NCI-H748 treated with DMSO at 0.1 percent for 48 hours (cell line): ENCODE results near the gene ITM2B.
A peak's percentile ranks its signal among the peaks of the same experiment; 100 is the strongest.
"Not testable (repeated sequence)": the region's sequence is repeated elsewhere in the genome, so short reads cannot be mapped to it uniquely, and the experiment has no call there.

Experiments
- DNase-seq: peaks from one replicate; lab custom pipeline; 2025; lab: John Stamatoyannopoulos, UW

The ITM2B gene

GRCh38 chr13:48233046-48233888 is at the start of gene ITM2B:
Gene ITM2B (plus strand): TSS chr13:48233206. CDS start chr13:48233361, 155 bp downstream.
- DNase-seq = peak; percentile 48

DNA sequence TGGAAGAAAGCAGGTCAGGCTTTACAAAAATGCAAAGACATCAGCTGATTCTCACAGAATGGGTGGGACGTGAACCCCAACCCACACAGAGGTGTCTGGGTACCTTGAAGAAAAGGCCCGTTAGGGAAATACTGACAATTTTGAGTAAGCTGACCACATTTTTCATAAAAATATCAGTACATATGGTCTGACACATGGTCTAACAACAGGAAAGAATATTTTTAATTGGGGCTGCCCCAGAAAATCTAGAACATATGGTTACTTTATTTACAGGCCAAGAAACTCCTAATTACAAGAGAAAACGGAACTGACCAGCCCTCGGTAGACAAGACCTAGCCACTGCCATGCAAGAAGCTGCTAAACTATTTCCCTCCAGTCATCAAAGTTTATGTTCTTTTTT is 48.7 kb upstream of the ITM2B start:
- no peak for DNase-seq

DNA sequence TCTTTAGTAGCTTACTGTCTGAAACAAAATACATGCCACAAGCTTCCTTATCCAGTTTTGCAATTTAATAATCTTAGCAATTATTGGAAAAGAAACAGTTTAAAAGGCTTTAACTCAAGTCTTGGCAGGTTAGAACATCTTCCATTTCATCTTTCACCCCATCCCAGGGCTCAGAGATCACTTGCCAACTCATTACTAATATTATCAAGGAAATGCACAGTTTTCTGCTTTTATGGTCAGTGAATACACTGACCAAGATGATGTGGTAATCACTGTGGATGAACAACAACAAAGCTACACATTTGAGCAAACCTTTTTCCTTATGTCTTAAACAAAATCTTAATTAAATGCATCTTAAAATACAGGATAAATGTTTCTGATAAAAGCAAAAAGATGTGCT is 48.0 kb upstream of the ITM2B start:
- no peak for DNase-seq

DNA sequence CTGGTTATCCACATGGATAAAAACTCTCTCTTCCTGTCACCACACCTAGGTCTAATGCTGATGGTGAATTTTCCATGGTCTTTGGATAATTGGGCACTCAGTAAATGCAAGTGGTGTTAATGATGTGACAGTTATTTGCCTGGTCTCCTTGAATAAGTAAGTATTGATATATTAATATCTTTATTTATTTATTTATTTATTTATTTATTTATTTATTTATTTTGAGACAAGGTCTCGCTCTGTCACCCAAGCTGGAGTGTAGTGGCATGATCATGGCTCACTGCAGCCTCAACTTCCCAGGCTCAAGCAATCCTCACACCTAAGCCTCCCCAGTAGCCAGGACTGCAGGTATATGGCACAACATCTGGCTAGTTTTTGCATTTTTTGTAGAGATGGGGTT is 46.3 kb upstream of the ITM2B start:
- no peak for DNase-seq

DNA sequence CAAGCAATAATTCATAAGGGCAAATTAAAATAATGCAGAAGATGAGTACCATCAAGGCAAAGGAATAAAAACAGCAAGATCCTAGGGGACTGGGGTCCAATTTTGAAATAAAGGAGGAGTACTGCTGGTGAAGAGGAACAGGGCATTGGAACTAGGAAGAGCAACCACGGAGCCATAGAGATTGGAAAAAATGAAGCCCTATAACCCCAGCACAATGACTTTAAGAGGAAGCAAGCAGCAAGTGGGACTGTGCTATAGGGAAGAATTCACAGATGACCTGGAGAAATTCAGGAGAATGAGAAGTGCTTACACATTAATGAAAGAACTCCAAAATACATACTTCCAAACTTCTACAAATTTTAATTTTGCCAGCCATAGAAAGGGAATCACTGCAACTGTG is 44.9 kb upstream of the ITM2B start:
- DNase-seq = no peak

GRCh38 chr13:48188601-48189000 is 44.4 kb upstream of the ITM2B start:
- no peak for DNase-seq

DNA sequence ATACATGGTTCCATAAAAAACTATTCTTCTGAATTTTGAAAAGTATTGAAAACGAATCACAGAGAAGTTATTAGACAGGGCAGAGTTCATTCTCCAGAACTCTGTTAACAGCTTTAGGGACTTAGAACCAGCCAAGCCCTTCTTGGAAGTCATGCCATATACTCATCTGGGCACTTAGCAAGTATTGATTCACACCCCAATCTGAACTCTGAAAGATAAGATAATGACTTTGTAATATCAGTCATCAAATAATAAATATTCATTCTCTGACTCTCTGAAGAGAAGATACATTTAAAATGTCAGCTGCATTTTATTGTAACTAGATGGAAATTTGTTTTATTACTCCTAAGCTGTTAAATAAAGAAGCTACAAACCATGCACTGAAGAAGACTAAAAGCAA is 43.8 kb upstream of the ITM2B start:
- no peak for DNase-seq

GRCh38 chr13:48192411-48192935 is 40.5 kb upstream of the ITM2B start:
- DNase-seq = no peak

DNA sequence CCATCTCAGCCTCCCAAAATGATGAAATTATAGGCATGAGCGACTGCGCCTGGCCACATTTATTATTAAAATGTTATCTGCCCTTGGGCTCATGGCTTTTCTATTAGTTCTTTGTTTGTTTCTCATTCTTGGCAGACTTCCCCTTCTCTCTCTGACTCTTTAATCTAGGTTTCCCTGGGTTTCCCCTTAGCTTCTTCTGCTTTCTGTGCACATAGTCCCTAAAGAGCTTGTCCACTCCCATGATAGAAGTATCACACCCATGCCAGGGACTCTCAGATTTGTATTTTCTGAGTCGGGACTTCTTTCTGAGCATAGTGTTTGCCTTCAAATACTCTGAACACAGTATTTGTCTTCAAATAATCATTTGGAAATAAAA is 38.6 kb upstream of the ITM2B start:
- no peak for DNase-seq

DNA sequence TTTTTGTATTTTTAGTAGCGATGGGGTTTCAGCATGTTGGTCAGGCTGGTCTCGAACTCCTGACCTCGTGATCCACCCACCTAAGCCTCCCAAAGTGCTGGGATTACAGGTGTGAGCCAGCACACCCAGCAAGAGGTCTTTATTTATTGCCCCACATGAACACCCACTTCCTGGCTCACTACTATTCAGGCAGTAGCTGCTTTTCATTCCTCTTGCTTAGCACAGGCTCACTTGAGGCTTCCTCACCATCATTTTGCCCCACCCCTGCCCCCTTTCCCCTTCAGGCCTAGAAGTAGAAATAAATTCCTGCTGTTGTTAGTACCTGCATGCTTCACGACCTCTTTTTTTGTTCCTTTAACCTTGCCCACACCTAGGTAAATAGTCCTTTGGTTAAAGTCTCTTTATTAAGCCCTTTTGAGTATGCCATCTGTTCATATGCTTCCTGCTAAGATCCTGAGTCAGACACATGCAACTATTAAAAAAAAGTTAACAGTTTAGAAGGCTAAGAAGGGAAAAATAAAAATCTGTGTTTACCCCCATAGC is 33.5 kb upstream of the ITM2B start:
- no peak for DNase-seq

- no peak for DNase-seq
These were observed 32.0 kb upstream of the ITM2B start for GRCh38 chr13:48201044-48201443.

DNA sequence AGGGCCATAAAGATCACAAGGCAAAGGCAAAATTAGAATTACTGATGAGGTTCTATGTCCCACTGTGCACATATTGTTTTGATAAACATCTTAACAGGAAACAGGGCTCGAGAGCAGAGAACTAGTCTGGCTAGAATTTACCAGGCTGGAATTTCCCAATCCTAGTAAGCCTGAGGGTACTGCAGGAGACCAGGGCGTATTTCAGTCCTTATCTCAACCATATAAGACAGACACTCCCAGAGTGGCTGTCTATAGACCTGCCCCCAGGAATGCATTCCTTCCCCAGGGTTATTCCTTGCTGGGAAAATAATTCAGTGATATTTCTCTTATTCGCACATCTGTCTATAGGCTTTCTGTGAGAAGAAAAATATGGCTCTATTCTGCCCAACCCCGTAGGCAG is 25.8 kb upstream of the ITM2B start:
- DNase-seq = not testable (repeated sequence)

DNA sequence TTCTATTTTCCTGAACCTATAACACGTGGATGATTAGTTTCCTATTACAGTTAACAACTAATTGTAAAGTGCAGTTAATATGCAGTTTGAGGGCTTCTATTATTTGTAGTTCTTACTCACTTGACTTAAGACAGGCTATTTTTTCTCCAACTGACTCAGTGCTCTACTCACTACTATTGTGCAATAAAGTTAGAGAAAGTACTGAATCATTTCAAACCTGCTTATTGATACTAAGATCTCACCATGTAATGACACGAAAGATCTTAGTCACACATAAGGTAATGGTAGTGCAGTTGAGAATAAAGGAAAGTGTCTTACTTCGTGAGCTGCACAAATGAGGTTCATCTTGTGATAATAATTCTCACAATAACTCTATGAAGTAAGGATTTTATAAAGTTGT is 22.8 kb upstream of the ITM2B start:
- no peak for DNase-seq

DNA sequence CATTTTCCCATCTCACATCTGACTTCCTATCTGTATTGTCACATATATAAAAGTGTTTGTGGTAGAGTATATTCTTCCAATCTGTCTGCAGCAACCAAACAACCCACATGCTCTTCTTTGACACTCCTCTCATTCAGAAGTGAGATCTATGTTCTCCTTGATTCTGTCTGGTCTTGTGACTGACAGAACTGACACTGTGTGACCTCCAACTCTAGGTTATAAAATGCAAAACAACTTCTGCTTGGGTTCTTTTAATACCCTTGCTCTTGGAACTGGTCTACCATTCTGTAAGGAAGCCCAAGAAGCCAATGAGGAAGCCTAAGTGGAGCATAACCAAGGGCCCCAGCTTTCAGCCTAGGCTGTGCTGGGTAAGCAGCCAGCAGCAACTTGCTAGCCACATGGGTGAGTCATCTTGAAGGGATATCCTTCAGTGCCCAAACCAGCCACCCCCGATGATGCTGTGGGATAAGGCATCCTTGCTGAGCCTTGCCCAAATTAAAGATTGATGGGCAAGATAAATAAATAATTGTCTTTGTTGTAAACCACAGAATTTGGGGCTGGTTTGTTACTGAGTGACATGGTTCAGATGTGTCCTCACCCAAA is 18.4 kb upstream of the ITM2B start:
- DNase-seq = no peak

GRCh38 chr13:48215511-48216203 is 17.3 kb upstream of the ITM2B start:
- not testable (repeated sequence) for DNase-seq

- no peak for DNase-seq
These were observed 16.7 kb upstream of the ITM2B start for GRCh38 chr13:48216204-48216711.

GRCh38 chr13:48220592-48220980 is 12.4 kb upstream of the ITM2B start:
- no peak for DNase-seq

DNA sequence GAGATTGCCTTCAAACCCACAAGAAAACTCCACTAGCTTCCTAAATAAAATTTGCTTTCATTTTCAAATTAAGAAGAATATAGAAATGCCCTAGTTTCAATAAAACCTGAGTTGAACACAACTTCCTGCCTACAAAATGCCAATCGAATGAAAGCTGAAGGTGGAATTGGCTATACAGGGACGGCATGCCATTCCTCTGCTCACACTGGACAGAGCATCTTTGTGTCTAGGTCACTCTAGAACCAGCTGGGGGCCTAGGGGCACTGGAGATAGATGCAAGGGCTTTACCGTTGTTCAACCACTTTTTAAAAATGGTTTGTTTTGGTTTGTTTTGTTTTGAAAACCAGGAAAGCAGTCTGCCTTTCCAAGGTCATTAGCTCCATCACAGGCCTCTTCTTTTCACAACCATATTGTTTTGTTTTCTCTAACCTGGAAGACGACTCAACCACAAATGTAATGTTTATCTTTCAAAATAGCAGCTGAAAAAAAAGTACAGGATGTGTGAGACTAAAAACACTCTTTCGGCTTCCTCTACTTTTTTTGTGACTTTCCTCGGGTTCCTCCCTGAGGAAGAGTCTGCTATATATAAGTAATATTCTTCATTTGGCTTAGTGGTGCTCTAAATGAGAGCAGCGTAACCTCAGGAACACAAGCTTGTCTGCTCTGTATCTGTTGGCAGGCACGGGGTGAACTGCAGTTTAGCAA is 11.9 kb upstream of the ITM2B start:
- DNase-seq = no peak

GRCh38 chr13:48221686-48222187 is 11.3 kb upstream of the ITM2B start:
- DNase-seq = no peak

DNA sequence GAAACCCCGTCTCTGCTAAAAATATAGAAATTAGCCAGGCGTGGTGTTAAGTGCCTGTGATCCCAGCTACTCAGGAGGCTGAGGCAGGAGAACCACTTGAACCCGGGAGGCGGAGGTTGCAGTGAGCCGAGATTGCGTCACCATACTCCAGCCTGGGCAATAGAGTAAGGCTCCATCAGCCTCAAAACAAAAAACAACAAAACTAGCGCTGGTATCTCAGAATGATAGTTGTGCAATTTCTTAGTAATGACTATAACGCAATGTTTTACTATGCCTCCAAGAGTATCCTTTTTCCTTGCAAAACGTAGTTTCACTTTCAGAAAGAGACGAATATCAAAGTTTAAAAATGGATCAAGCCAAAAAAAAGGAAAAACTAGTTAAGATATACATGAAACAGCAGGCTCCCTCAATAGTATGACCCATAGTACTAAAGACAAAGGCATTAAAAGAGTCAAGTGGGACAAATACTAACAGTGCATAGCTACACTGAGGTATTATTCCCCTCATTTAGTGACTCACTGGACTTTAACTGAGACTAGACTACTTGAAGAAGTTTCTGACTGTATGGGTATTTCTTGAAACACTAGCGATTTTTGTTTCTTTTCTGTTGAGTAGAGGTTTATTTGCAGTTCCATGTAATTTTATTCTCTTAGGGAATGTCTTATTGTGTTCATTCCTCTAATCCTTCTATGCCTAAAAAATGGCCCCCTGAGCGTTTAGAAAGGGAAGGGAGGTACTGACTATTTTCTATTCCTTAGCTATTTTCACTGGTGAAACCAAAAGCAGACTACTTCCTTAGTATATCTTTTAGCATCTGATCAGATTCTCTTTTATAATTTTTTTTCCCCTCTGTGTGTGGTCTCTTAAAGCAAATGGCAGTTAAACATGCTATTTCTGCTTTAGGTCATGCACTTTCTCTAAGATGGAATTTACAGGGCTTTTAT is 10.4 kb upstream of the ITM2B start:
- DNase-seq = no peak
